AG04450 (cell line): Measurements from ENCODE around the gene RAI14. TPM values are rescaled to one million over a fixed set of nuclear protein-coding genes. Genes with fewer than 3 reads are reported as not detected.
"Not testable (repeated sequence)": the region's sequence is repeated elsewhere in the genome, so short reads cannot be mapped to it uniquely, and the experiment has no call there.

ENCODE experiments used
- CTCF ChIA-PET: fragments of 300-600, 350-600 bp; formaldehyde crosslinking; extraction: SDS; loops from one replicate; lab custom pipeline; 2022; ENCODE audit warnings: antibody characterized with exemption, inconsistent platforms; lab: Charles Lee
- POLR2A ChIA-PET: fragments of 350-600 bp; formaldehyde crosslinking; extraction: SDS; loops from one replicate; lab custom pipeline; 2021; ENCODE audit warnings: antibody characterized with exemption, inconsistent platforms; lab: Yijun Ruan, JAX
- DNase-seq: peaks from one replicate; pipeline ENCODE4 v3.0.0-alpha.2; 2011; ENCODE audit warnings: low read depth, low spot score
- H3K27ac ChIP-seq: one replicate; pipeline ENCODE4 v1.5.1; 2012; ENCODE audit warnings: low read depth, low read length, control low read depth
- H3K27me3 ChIP-seq: one replicate; pipeline ENCODE4 v1.6.0; 2012; ENCODE audit warnings: low read length; ENCODE audit not compliant: control insufficient read depth, insufficient read depth
- H3K4me3 ChIP-seq: 2 replicates; pipeline ENCODE4 v1.5.1; 2011; ENCODE audit warnings: mild to moderate bottlenecking, low read depth, low read length, control low read depth
- H3K9me3 ChIP-seq: 2 replicates; pipeline ENCODE4 v1.5.1; 2012; ENCODE audit warnings: low read length; ENCODE audit not compliant: control insufficient read depth, insufficient read depth
- CTCF ChIP-seq: IDR thresholded peaks from 2 replicates; pipeline ENCODE4 v1.5.1; 2011; ENCODE audit warnings: low read depth, low read length, control low read depth, inconsistent platforms
- polyA plus RNA-seq: library from polyadenylated mRNA; depleted of rRNA; stranded (reverse); fragments of >200 nt; gene quantifications from 2 replicates; pipeline ENCODE4 v1.2.3, GENCODE V29; 2011

The RAI14 gene
- polyA plus RNA-seq, 1 experiment, result 162 TPM

- no peak for TF ChIP-seq CTCF
- Histone ChIP-seq H3K9me3 (no peaks in the 10 kb centered on the region), H3K4me3 (no peak overlapping the region), H3K27ac (no peak overlapping the region), H3K27me3 (no peaks in the 10 kb centered on the region)
- ChIA-PET CTCF (no interaction called here), POLR2A (no interaction called here)
- DNase-seq, result no peak
These were observed 170.2 kb downstream of the RAI14 start for GRCh38 chr5:34826347-34826746.

GRCh38 chr5:34827588-34828506 lies 171.7 kb downstream of the RAI14 start:
- no peaks in the 10 kb centered on the region for H3K27me3 ChIP-seq
- no peak for TF ChIP-seq CTCF
- ChIA-PET CTCF (interaction anchor here (0.9 to 1.3 kb wide), 2 partner anchors 11 to 71 kb away, joined by 3 read pairs; partner anchors contain the start of gene TTC23L), POLR2A (no interaction called here)
- no peak for DNase-seq
- H3K4me3 ChIP-seq, result no peak overlapping the region
- H3K9me3 ChIP-seq, result no peaks in the 10 kb centered on the region
- no peak overlapping the region for H3K27ac ChIP-seq

GRCh38 chr5:34830827-34831226 lies 174.7 kb downstream of the RAI14 start:
- CTCF ChIA-PET, H3K27me3 ChIP-seq, H3K4me3 ChIP-seq, H3K27ac ChIP-seq, H3K9me3 ChIP-seq, DNase-seq: not testable (repeated sequence)
- POLR2A ChIA-PET, result interaction anchor here (0.6 kb wide), 1 partner anchor 14 kb away, joined by 7 read pairs; no protein-coding TSS in a partner anchor

- ChIA-PET POLR2A (interaction anchor here (0.6 kb wide), 1 partner anchor 14 kb away, joined by 7 read pairs; no protein-coding TSS in a partner anchor), CTCF (interaction anchor here (1.0 kb wide), 1 partner anchor 356 kb away, joined by 3 read pairs; no protein-coding TSS in a partner anchor)
These were observed 175.2 kb downstream of the RAI14 start for GRCh38 chr5:34831303-34831702.

GRCh38 chr5:34832568-34832967 lies 176.4 kb downstream of the RAI14 start:
- Histone ChIP-seq H3K27me3 (no peaks in the 10 kb centered on the region), H3K4me3 (no peak overlapping the region), H3K27ac (no peak overlapping the region), H3K9me3 (no peaks in the 10 kb centered on the region)
- no peak for DNase-seq
- CTCF ChIA-PET, result interaction anchor here (2.5 kb wide), 1 partner anchor 66 kb away, joined by 8 read pairs; no protein-coding TSS in a partner anchor
- POLR2A ChIA-PET, result interaction anchor here (0.5 kb wide), 1 partner anchor 1267 kb away, joined by 5 read pairs; no protein-coding TSS in a partner anchor
- no peak for TF ChIP-seq CTCF

More at GRCh38 chr5:34831303-34831702, 175.2 kb downstream of the RAI14 start:
- H3K9me3 ChIP-seq, result no peaks in the 10 kb centered on the region
- no peaks in the 10 kb centered on the region for H3K27me3 ChIP-seq
- TF ChIP-seq CTCF, result no peak
- no peak overlapping the region for H3K27ac ChIP-seq
- no peak overlapping the region for H3K4me3 ChIP-seq
- DNase-seq, result no peak
